NCI-H69 (cell line): ENCODE data around the gene FUT6.

Source experiments
- DNase-seq: peaks from one replicate; lab custom pipeline; 2025; lab: John Stamatoyannopoulos, UW

Gene FUT6

DNA sequence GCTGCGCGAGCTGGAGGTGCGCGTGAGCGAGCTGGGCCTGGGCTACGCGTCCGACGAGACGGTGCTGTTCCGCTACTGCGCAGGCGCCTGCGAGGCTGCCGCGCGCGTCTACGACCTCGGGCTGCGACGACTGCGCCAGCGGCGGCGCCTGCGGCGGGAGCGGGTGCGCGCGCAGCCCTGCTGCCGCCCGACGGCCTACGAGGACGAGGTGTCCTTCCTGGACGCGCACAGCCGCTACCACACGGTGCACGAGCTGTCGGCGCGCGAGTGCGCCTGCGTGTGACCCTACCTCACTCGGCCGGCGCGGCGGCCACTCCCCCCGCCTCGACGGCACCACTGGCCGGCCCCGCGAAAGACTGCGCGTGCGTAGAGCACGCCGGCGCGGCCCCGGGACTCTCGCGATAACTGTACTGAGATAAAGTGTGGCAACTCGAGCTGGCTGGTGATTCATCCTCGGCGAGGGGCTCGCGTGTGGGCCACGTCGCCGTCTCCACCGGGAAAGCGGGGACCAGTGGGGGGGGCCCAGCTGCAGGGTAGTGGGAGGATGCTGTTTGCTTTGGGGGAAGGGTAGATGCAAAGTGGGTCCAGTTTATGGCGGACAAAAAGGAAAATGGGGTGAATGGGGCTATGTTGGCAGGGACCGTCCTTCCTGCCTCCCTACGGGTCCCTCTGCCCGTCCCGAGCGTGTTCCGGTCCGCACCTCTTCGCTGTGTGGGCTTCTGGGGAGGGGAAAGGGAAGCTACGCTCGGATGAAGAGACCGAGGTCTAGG, 11.4 kb downstream of the FUT6 start:
- DNase-seq = no peak

DNA sequence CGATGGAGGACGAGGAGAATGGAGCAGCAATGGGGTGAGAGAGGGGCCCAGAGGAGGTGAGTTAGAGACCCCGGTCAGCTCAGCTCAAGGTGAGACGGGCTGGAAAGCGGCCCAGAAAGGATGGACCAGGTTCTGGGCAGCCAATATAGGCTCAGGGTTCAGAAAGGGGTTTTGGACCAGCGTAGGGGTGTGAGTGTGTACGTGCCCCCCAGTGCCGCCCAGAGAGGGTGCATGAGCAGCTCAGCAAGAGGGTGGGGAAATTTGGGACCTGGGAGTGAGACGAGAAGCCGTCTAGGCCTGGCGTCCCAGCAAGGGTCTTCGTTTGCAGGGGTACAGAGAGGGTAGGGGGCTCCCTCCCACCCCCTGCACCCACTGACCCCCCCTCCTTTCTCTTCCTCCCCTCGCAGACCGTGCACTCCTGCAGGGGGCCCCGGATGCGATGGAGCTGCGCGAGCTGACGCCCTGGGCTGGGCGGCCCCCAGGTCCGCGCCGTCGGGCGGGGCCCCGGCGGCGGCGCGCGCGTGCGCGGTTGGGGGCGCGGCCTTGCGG, 12.1 kb downstream of the FUT6 start:
- DNase-seq = no peak

DNA sequence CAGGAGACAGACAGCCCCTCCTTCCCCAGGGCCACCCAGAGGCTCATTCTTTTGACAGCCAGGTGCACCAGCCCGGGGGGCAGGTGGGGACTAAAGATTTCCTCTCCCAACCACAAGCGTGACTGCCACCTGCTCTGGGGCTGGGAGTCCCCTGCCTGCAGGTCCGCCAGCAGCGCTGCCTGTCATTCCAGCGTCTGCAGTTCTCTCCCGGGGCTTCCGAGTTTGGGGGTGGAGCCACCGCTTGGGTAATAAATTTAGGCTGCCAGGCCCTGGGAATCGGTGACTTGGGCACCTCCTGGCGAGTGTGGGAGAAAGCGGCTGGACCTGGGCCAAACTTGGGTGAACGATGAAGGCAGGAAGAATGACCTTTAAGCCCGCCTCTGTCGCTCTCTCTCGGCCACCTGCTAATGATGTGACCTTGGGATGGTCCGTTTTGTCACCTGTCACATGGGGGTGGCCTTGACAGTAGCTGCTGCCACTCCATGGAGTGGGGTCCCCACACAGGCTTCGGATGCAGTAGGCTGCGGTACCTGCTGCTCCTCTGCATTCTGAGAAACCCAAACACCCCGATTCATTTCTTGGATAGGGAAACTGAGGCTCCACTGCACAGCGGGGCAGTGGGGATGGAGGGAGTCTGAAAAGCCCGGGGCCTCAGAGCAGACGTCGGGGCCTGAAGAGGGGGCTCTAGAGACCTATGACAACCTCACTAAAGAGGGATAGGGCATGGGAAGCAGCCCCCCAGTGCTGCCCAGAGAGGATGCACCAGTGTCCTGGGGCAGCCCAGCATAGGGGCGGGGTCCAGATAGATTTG, 12.8 kb downstream of the FUT6 start:
- peak; percentile 99 for DNase-seq

DNA sequence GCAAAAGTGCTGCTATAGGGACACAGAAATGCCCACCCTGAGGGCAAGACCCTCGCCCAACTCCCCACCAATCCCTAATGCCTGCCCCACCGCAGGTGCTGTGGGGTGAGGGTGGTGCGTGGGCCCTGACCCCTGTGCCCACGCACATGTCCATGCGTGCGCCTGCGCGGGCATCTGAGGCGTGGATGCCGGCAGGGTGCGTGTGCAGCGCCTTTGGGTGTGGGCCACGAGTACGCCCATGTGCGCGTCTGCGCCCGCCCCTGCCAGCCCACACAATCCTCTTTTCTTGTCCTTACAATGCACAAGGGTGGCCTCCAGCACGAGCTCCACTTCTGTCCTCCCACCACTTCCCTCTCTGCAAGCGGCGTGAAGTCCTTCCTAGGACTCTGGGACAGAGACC, 14.3 kb downstream of the FUT6 start:
- peak; percentile 39 for DNase-seq

DNA sequence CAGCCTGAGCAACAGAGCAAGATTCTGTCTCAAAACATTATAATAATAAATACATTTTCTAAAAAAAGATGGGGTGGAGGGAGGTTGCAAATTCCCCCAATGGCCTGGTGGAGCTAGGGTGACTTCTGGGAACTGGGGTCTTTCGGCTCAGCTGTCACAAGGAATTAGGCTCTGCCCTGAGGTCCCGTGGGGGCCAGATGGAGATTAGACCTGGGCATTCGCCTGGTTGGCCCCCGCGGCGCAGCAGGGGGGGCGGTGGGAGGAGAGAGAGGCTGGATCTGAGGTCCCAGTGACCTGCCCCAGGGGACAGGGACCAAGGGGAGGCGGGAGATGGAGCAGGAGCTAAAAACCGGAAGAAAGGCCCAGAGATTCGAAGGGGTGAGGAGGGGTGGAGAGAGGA, 14.8 kb downstream of the FUT6 start:
- DNase-seq = no peak

DNA sequence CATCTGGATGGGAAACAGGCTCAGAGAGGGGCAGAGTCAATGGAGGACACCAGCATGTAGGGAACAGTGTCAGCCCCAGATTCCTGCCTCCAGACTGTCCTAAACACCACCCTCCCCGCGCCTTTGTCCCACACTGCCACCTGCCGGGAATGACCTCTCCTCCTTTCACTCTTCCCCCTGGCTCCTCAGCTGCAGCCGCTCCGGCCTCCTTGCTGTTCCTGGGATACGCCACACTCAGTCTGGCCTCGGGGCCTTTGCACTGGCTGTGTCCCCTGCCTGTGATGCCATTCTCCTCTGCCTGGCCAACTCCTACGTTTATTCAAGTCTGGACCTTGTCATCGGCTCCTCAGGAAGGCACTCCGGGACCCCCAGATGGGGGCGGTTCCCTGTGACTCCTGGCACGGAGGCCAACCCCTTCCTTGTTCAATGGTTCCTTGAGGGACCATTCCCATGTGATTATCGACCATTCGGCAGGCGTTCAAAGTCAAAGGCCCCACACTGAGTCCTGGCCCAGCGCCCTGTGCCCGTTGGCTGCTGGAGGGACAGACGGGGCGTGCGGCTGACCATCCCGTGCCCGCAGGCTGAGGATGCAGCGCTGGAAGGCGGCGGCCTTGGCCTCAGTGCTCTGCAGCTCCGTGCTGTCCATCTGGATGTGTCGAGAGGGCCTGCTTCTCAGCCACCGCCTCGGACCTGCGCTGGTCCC, 15.8 kb downstream of the FUT6 start:
- DNase-seq = peak; percentile 42

DNA sequence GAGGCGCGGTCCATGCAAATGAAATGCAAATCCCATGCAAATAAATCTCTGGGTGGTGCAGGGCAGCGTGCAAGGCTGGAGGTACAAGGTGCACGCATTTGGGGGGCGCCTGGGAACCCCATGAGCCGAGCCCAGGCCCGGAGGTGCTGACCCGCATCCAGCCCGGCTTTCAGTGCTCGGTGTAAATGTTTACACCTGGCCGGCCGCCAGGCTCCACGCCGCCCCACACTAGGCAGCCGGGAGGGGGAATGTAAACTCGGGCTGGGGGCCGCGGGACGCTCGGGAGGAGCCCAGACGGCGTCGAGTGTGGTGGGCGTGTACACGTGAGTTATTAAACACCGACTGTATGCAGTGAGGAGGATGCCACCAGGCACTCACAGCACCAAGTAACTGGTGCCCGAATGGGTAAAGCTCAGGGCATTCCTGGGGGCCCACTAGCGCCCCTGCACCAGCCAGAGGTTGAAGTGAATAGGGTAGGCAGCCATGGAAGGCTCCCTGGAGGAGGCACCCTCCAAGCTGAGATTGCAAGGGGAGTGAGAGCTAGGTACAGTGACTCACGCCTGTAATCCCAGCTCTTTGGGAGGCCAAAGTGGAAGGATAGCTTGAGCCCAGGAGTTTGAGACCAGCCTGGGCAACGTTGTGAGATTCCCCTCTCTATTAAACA, 17.2 kb downstream of the FUT6 start:
- peak; percentile 90 for DNase-seq

DNA sequence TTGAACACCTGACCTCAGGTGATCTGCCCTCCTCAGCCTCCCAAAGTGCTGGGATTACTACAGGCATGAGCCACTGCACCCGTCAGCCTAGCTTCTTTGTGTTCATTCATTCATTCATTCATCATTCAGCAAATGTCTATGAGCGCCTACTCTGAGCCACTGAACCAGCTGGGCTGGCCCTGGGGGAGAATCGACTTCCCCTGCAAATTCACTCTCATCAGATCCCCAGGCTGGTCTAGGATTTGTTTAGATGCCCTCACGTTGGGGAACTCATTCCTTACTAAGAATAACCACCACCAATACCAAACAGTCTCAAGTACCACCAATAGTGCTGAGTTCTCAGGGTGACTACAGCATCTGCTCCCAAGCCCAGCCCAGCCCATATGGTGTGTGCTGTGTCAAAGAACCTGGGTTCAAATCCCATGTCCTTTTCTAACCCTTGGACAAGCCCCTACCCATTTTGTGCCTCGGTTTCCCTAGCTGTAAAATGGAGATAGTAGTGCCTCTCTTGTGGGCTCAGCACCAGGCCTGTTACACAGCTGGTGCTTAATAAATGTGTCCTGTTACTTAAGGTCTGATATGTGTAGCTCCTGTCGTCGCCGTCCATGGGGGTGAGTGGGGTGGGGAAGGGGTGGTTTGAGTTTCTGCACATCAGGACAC, 17.9 kb downstream of the FUT6 start:
- DNase-seq = peak; percentile 74

DNA sequence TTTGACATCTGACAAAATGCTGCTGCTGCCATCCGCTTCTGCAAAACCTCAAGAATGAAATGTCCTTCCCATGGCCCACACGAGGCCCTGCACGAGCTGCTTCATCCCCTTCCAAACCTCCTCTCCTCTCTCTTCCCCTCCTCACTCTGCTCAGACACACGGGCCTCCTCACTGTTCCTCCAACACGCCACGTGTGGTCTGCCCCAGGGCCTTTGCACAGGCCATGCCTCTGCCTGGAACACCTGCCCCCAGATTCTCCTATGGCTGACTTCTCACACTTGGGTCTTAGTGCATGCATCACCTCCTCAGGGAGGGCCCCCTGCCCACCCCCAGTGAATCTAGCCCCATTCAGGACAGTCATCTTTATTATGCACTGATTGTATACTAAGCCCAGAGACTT, 18.7 kb downstream of the FUT6 start:
- peak; percentile 47 for DNase-seq

DNA sequence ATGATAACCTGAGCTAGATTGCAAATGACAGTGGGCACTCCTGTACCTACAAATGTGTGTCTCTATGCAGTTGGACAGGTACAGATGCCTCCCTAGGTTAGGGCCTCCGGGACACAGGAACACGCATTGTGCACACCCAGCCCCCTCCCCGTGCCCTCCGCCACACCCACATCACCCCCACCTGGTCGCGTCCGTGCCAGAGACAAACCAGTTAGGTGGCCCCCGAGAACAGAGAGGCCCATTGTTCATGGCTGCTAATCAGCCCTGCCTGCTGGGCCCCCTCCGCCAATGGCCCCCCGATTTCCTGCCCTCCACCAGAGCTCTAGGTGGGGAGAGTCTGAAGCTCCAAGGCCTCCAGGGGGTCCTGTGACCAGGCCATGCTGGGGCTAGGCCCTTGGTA, 20.9 kb downstream of the FUT6 start:
- no peak for DNase-seq

DNA sequence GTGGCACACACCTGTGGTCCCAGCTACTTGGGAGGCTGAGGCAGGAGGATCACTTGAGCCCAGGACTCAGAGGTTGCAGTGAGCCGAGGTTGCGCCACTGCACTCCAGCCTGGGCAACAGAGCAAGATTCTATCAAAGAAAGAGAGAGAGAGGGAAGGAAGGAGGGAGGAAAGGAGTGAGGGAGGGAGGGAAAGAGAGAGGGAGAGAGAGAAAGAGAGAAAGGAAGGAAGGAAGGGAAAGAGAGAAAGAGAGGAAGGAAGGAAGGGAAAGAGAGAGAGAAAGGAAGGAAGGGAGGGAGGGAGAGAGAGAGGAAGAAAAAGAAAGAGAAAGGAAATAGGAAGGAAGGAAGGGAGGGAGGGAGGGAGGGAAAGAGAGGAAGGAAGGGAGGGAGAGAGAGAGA, 22.3 kb downstream of the FUT6 start:
- no peak for DNase-seq

DNA sequence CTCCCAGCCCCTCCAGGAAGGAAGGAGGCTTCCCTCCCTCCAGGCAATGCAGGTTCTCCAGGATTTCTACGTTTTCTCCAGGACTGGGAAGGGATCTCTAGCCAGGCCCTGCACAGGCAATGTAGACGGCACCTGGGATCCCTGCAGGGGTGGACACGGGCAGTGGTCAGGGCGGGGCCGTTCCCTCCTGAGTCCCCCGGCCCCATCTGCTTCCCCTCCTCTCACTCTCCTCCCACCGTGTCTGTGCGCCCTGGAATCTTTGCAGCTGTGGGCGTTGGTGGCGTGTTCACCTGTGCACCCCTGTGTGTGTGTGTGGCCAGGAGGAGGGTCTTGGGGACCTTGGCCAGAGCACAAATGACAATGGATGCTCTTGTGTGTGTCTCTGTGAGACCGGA, 24.7 kb downstream of the FUT6 start:
- DNase-seq = peak; percentile 70

DNA sequence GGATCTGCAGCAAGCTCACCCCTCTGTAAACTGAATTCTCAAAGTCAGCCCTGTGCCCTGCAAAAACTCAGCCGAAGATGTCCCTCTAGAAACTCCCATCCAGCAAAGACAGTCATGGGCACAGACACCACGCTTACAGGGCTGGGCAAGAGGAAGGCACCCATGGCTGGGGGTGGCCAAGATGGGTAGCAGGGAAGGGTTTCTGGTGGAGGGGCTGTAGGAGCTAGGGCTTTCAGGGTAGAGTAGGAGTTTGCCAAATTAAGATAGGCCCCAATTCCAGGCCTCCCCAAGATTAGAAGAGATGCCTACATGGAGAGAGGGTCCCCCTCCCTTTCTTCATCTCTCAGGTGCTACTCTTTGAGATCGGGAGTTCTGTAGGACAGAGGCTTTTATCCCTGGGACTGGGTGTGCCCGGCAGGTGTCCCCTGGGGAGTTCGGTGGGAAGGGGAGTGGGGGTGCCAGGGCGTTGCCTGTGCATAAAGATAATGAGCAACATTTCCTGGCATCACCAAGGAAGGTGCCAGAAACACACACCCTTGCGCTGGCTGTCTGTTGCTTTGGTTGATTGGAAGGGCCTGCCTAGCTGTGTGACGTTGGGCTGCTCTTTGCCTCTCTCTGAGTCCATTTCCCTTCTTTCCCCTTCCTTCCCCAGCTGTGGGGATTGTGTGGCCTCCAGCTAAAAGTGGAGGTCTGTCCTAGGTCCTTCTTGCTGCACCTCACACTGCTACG, 25.2 kb downstream of the FUT6 start:
- DNase-seq = peak; percentile 78

DNA sequence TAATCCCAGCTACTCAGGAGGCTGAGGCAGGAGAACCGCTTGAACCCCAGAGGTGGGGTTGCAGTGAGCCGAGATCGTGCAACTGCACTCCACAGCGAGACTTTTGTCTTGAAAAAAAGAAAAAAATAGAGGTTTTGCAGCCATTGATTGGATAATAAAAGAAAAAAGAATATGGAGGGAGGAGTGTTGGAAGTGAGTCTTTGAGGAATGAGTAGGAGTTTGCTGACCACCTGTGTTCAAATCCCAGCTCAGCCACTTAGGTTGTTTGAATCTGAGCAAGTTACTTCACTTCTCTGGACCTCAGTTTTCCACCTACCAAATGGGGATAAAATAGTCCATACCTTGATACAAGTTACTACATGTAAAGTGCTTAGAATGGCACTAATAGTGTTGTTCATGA, 28.4 kb downstream of the FUT6 start:
- DNase-seq = no peak

DNA sequence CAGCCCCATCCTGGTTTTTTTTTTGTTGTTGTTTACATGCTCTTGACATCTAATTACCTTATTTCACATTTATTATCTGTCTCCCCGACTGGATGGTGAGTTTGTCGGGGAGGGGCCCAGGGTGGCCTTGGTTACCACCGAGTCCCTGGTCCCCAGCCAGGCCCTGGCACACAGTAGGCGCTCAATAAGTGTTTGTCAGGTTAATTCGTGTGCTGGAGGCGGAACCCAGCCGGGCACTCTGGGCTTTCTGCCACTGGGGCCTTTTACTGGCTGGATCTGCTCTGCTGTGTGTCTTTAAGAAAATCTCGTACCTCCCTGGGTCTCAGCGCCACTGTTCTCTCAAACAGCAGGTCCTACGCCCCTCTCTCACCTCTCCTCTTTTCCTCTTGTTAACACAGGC, 30.0 kb downstream of the FUT6 start:
- DNase-seq = no peak

DNA sequence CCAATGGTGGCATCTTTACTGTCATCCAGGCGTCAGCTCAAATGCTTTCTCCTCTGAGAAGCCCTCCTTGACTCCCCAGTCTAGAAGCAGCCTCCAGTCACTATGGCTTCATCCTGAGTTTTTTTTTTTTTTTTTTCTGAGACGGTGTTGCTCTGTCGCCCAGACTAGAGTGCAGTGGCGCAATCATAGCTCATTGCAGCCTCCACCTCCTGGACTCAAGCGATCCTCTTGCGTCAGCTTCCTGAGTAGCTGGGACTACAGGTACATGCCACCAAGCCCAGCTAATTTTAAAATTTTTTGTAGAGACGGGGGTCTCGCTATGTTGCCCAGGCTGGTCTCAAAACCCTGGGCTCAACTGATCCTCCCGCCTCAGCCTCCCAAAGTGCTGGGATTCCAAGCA, 30.4 kb downstream of the FUT6 start:
- DNase-seq = no peak

DNA sequence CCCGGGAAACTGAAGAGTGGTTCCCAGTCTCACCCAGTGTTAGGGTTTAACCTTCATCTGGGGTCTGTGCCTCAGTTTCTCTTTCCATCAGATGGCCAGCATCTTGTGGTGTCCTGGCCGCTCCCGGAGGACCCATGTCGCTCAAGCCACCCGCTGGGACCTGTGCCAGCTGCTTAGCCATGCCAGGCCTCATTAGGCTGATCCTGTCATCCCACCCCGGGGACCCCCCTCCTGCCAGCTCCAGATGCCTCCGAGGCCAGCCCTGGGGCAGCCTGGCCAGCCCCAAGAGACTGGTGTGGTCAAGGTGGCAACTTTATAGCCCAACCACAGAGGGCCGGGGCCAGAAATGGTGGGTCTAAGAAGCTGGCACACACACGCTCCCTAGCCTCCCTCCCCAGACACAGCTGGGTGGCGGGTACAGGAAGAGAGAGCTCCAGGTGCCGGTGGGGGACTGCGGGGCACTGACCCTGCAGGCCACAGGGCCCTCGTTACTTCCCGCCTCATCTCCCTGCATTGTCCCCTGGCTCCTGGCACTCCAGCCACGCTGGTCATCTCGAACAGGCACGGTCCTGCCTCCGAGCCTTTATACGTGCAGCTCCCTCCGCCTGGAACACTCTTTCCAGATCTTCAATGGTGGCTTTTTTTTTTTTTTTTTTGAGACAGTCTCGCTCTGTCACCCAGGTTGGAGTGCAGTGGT, 31.2 kb downstream of the FUT6 start:
- DNase-seq = no peak

DNA sequence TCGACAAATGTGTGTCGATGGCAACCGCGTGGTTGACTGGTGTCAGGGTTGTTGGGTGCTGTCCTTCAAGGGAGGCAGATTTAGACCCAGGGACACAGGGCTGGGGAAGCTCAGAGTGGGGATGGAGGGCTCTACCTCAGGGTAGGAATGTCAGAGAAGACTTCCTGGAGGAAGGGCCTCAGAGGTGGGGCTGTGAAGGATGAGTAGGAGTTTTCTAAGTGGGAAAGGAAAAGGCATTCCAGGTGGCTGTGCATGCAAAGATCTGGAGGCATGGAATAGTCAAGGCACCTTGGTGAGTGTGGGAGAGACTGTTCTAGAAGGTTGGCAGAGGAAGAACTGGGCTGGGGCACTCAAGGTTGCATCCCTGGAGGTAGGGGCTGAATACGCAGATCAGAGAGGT, 32.6 kb downstream of the FUT6 start:
- DNase-seq = no peak

DNA sequence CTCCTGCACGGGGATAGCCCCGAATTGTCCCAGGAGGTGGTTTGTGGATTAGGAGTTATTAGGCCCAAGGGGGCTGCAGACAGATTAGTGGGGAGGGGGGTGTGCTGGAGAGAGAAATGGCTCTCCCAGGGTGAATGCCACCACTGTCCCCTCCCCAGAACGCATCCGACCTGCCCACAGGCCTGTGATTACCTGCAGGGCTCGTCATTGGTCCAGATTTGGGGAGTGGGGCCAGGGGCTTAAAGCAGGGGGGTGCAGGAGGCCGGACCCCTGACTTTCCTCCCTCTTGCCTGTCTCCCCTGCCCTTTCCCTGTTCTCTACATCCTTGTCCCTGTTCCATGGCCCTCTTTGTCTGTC, 33.4 kb downstream of the FUT6 start:
- DNase-seq = no peak

DNA sequence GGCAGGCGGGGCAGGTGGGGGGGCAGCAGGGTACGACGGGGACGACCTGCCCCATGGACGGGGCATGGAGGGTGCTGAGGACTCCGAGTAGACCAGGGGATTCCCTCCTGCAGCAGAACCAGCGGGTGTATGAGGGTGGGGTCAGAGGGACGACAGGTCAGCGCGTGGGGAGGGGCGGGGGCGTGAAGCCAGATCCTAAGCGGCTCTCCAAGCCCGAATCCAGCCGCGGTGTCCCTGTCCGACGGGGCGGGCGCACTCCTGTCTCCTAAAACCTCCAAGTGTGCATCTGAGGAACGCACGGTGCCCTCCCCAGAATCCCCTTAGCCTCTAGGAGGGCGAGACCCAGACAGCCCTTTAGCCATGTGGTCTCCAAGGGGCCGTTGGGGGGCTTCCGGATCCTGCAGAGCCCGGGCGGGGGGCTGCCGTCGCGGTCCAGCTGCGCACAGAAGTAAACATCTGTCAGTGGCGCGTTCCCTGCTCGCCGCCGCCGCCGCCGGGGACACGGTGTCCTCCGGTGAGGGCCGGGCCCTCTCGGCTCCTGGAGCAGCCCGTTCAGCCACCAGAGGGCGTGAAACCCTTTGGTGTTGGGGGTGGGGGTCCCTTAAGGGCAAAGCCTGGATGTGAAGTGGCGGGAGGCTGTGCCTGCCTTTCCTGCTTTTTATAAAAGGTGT, 33.9 kb downstream of the FUT6 start:
- DNase-seq = peak; percentile 92
